ENCODE measurements around the gene ADRA2B. TPM values are rescaled to one million over a fixed set of nuclear protein-coding genes. Genes with fewer than 3 reads are reported as not detected.
A peak's percentile ranks its signal among the peaks of the same experiment; 100 is the strongest.

Gene ADRA2B
- total RNA-seq, 2 donors from 2014 or later = 0.54 to 0.90 TPM

DNA sequence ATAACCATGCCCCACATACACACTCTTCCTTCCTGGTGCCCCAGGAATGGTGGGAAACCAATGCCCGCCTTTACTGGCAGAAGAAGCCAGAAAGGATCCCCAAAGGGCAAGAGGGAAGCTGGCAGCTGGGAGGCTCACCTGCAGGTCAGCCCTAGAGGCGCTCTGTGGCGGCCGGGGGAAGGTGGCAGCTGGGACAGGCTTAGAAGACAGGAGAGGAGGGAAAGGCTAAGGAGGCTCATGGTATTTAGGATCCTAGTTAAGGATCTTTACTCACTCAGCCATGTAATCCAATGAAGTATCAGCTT lies 23.8 kb downstream of the ADRA2B start:
- DNase-seq = peak; percentile 17
- H3K27ac ChIP-seq = no peak overlapping the region
- H3K4me1 ChIP-seq = peaks cover 7% of the 10 kb centered on the region
- no peak overlapping the region for H3K4me3 ChIP-seq
- H3K36me3 ChIP-seq = no peaks in the 10 kb centered on the region
- TF ChIP-seq, protein P1, sequence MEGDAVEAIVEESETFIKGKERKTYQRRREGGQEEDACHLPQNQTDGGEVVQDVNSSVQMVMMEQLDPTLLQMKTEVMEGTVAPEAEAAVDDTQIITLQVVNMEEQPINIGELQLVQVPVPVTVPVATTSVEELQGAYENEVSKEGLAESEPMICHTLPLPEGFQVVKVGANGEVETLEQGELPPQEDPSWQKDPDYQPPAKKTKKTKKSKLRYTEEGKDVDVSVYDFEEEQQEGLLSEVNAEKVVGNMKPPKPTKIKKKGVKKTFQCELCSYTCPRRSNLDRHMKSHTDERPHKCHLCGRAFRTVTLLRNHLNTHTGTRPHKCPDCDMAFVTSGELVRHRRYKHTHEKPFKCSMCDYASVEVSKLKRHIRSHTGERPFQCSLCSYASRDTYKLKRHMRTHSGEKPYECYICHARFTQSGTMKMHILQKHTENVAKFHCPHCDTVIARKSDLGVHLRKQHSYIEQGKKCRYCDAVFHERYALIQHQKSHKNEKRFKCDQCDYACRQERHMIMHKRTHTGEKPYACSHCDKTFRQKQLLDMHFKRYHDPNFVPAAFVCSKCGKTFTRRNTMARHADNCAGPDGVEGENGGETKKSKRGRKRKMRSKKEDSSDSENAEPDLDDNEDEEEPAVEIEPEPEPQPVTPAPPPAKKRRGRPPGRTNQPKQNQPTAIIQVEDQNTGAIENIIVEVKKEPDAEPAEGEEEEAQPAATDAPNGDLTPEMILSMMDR (IDR thresholded peaks at IDR 0.05) = no peak
- no peak overlapping the region for H3K9ac ChIP-seq (ENCODE audit: low read depth in 2 of 2, low read length in 2 of 2)
- no peaks in the 10 kb centered on the region for H3K27me3 ChIP-seq
- H3K9me3 ChIP-seq = no peaks in the 10 kb centered on the region
- intact Hi-C loops (cut with DNase I) = no loop called here

DNA sequence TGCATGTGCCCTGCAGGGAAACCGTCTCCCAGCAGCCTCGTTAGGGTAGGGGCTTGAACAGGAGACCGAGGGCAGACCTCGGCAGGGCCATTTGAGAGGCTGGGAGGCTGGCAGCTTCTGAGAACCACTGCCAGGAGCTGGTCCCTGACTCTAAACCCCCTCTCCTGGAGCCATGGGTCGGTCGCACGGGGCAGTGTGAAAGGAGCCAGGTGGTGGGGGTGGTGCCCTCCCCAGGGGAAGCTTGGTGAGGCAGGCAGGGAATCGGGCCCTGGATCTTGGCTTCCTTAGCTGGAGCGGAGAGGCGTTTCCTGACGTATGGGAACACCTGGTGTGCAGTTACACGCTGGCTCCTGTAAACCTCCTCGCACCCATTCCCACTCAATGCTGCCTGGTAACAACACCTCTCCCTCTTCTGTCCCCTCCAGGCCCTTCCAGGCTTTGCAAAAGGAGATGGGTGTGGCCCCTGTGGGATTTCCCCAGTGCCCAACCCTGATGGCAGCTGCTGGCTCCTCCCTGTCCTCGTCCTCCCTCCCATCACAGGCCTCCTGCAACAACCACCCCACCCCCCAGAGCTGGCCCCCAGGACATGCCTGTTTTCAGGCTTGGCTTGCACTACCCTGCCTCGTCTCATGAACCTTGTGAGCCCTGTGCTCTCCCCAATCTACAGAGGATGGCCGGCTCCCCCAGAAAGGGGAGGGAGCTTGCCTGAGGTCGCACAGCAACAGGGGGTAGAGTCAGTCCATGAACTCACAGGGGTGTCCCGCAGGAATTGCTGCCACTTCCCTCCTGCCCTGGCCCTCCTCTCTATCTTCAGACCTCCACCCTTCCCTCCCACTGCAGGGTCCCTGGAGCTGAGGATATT lies 24.4 kb downstream of the ADRA2B start:
- Histone ChIP-seq H3K36me3 (no peaks in the 10 kb centered on the region), H3K4me1 (peaks cover 7% of the 10 kb centered on the region), H3K27me3 (no peaks in the 10 kb centered on the region), H3K27ac (no peak overlapping the region), H3K4me3 (no peak overlapping the region), H3K9me3 (no peaks in the 10 kb centered on the region), H3K9ac (ENCODE audit: low read depth in 2 of 2, low read length in 2 of 2) (peak overlapping the region; percentile 24 to 47)
- intact Hi-C loops (cut with DNase I) = no loop called here
- DNase-seq = peak; percentile 67
- TF ChIP-seq, protein P1 (IDR thresholded peaks at IDR 0.05) = no peak

DNA sequence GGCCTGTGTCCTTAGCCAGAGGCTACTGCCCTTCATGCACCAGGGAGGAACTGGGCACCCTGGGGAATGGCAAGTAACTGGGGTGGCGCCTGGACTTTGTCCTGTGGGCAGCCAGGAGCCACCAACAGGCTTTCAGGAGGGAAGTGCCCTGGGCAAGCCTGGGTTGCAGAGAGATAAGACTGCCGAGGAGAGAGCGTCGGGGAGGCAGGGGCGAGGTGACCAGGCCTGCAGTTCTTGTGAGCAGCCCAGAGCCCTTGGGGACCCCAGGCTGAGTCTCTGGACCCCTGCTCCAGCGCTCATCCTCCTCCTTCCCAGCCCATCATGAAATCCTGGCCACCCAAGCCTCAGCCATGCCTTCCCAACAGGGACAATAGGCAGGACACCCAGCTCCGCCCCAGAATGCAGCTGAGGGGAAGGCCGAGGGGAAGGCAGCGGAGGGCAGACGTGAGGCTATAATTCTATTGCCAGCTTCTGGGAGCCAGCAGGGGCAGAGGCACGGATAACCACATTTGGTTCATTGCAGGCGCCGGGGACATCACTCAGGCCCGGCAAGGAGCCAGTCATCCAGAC lies 25.1 kb downstream of the ADRA2B start:
- Histone ChIP-seq H3K27ac (no peak overlapping the region), H3K9ac (ENCODE audit: low read depth in 2 of 2, low read length in 2 of 2) (peak overlapping the region; percentile 24 to 47)
- DNase-seq = peak; percentile 77

DNA sequence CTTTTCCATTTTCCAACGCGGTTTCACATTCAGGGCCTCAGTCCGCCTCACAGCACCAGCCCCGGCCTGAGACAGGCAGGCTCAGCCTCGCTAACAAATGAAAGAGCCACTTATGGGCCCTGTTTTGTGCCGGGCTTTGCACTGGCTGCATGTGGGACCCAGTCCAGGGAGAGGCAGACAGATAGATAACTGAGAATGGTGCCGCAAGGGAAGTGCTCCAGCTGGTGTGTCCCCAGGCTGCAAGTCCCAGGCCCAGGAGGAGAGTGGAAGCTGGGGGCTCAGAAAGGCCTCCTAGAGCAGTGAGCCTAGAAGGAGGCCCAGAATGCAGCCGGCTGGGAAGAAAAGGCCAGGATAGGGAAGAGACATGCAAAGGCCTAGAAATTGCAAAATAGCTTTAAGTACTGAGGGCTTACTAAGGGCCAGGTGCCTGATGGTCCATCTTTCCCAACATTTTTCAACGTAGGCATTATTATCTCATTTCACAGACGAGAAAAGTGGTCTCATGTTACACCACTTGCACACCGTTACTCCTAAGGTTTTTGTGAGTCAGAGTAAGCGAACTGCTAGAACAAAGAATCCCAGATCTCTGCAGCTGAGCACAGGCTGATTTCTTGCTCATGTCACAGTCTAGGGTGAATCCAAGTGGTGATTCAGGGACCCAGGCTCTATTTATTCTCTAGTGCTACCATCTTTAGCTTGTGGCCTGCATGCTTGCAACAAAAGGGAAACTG lies 26.0 kb downstream of the ADRA2B start:
- no peaks in the 10 kb centered on the region for H3K9me3 ChIP-seq
- H3K27me3 ChIP-seq = no peaks in the 10 kb centered on the region
- peaks cover 7% of the 10 kb centered on the region for H3K4me1 ChIP-seq
- intact Hi-C loops (cut with DNase I) = no loop called here
- DNase-seq = peak; percentile 16
- no peaks in the 10 kb centered on the region for H3K36me3 ChIP-seq
- H3K9ac ChIP-seq (ENCODE audit: low read depth in 2 of 2, low read length in 2 of 2) = no peak overlapping the region
- TF ChIP-seq, protein P1 (IDR thresholded peaks at IDR 0.05) = no peak
- H3K27ac ChIP-seq = no peak overlapping the region
- H3K4me3 ChIP-seq = no peak overlapping the region

More for the DNA sequence above, 25.1 kb downstream of the ADRA2B start:
- intact Hi-C loops (cut with DNase I) = no loop called here
- no peaks in the 10 kb centered on the region for H3K36me3 ChIP-seq
- peaks cover 7% of the 10 kb centered on the region for H3K4me1 ChIP-seq
- H3K27me3 ChIP-seq = no peaks in the 10 kb centered on the region
- no peak overlapping the region for H3K4me3 ChIP-seq
- TF ChIP-seq, protein P1 (IDR thresholded peaks at IDR 0.05) = no peak
- H3K9me3 ChIP-seq = no peaks in the 10 kb centered on the region

DNA sequence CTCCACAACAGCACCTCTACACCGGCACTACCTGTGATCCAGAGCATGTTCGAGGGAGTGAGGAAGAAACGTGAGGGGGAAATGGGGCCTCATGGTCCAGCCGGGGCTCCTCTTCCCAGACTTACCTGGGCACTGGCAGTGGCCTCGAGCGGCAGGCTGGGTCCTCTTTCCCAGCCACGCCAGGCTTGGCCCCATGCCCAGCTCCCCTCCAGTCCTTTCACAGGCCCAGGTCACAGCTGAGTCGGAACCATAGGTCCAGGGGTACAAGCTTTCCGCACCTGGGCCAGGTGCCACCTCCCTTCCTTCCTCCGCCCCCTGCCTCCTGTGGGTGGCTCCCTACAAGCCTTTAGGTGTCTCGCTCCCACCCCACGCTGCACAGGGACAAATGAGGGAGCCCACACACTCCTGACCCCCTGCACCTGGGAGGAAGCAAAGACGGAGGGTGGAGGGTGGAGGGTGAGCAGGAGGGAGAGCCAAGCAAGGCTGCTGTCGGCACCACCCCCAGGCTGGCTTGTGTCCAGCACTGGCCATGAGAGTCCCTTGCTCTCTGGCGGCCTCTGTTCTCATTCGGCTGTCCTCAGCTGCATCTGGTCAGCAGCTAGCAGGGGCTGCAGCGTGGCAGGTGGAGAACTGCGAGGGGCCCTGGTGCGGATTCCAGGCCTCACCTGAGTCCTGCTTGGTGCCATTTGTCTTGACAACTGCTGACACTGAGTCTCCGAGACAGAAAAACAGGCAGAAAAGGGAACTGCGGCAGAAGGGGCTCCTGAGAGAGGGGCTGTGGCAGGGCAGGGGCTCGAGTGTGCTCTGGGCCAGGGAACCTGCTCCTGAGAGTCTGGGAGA lies 26.8 kb downstream of the ADRA2B start:
- Histone ChIP-seq H3K27me3 (no peaks in the 10 kb centered on the region), H3K36me3 (no peaks in the 10 kb centered on the region), H3K4me1 (peaks cover 7% of the 10 kb centered on the region), H3K27ac (no peak overlapping the region), H3K4me3 (no peak overlapping the region), H3K9ac (ENCODE audit: low read depth in 2 of 2, low read length in 2 of 2) (no peak overlapping the region), H3K9me3 (no peaks in the 10 kb centered on the region)
- DNase-seq = peak; percentile 15
- intact Hi-C loops (cut with DNase I) = no loop called here
- TF ChIP-seq, protein P1 (IDR thresholded peaks at IDR 0.05) = no peak

All from colonic mucosa (tissue), 4 donors.